Epithelial cell of umbilical artery (primary cell): ENCODE data around the gene SUGP2. TPM values are rescaled to one million over a fixed set of nuclear protein-coding genes. Genes with fewer than 3 reads are reported as not detected.

Experiments
- total RNA-seq: library from RNA; depleted of rRNA; stranded (reverse); fragments of >200 nt; gene quantifications from 2 replicates; pipeline ENCODE4 v1.2.3, GENCODE V29; 2014

The SUGP2 gene
- total RNA-seq, result 15.3 and 28.9 TPM in 2 replicates

GRCh38 chr19:19033426-19034203, at the start of gene SUGP2, which contains the start of gene ARMC6:
TSS of gene SUGP2 (minus strand) at chr19:19033517. CDS start at chr19:19031071, 2,446 bp downstream.
TSS of gene ARMC6 (plus strand) at chr19:19033603. CDS start at chr19:19034210, 607 bp downstream.

GRCh38 chr19:19063183-19064097, 30.1 kb upstream of the SUGP2 start, which contains the start of gene SLC25A42:
TSS of gene SLC25A42 (plus strand) at chr19:19063994. CDS start at chr19:19096125, 32,131 bp downstream.

Other genes with a start within 250 kb of the SUGP2 start
- gene COMP, start 242.2 kb downstream of the SUGP2 start, total RNA-seq, result not detected in 2 replicates
- 70.2 and 88.9 TPM in 2 replicates for gene UPF1, start 201.6 kb downstream of the SUGP2 start, total RNA-seq
- 2.0 and 5.8 TPM in 2 replicates for gene CERS1, start 137.4 kb downstream of the SUGP2 start, total RNA-seq
- 231 and 262 TPM in 2 replicates for gene COPE, start 114.1 kb downstream of the SUGP2 start, total RNA-seq
- gene DDX49, start 113.8 kb downstream of the SUGP2 start, total RNA-seq, result 53.9 and 65.8 TPM in 2 replicates
- gene HOMER3, start 92.3 kb downstream of the SUGP2 start, total RNA-seq, result 101 and 165 TPM in 2 replicates
- gene ARMC6, start 86 bp upstream of the SUGP2 start, total RNA-seq, result 45.5 and 53.0 TPM in 2 replicates
- 2.3 and 2.9 TPM in 2 replicates for gene SLC25A42, start 30.5 kb upstream of the SUGP2 start, total RNA-seq
- 26.0 and 28.0 TPM in 2 replicates for gene TMEM161A, start 105.0 kb upstream of the SUGP2 start, total RNA-seq
- 0.32 TPM in 1 of 2 replicates, not detected in the other for gene MEF2B, start 136.7 kb upstream of the SUGP2 start, total RNA-seq
- 14.9 and 18.7 TPM in 2 replicates for gene BORCS8, start 158.6 kb upstream of the SUGP2 start, total RNA-seq
- gene RFXANK, start 158.7 kb upstream of the SUGP2 start, total RNA-seq, result 77.2 and 88.4 TPM in 2 replicates
- gene NR2C2AP, start 169.9 kb upstream of the SUGP2 start, total RNA-seq, result 12.0 and 17.9 TPM in 2 replicates
- gene NCAN, start 178.4 kb upstream of the SUGP2 start, total RNA-seq, result under 0.01 TPM in 1 of 2 replicates, not detected in the other
- under 0.01 TPM in 1 of 2 replicates, not detected in the other for gene TM6SF2, start 239.8 kb upstream of the SUGP2 start, total RNA-seq